T-helper 9 cell (primary cell): Measurements from ENCODE around the gene LGR6.

Experiments used
- DNase-seq: peaks from one replicate; pipeline ENCODE4 v3.0.0-alpha.2; 2020

LGR6 gene

DNA sequence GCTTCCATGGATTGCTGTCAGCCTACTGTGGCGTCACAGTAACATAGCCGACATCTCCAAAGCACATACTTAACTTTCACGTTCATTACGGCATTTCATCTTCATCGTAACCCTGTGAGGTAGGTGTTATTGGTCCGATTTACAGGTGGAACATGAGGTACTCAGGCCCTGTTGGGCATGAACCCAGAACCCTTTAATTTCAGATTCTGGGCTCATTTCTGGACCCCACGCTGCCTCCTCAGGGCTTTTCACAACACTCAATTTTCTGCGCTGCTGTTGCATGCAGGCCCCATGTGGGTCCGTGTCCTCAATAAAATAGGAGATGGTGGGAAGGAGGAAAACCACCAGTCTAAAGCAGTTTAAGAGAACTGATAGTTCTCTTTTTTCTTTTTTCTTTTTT is 108.6 kb downstream of the LGR6 start:
- DNase-seq = no peak

DNA sequence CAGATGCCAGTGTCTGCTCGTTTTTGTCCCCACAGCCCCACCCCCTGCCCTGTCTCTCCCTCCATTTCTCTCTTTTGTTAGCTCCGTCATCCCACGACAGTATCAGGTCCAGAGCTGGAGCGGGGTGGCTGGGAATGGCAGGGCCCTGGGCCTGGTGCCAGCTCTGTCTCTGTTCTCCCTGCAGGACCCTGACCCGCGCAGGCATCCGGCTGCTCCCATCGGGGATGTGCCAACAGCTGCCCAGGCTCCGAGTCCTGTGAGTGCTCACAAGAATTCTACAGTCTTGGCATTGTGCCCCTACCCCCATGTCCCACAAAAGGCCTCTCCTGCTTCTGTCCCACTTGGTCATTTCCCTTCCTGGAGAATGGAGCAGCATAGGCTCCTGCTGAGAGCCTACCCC is 110.8 kb downstream of the LGR6 start:
- DNase-seq = no peak

- DNase-seq = no peak
Measured at GRCh38 chr1:202305168-202305567, 111.6 kb downstream of the LGR6 start.

- no peak for DNase-seq
Measured at GRCh38 chr1:202306535-202307345, 113.1 kb downstream of the LGR6 start.

DNA sequence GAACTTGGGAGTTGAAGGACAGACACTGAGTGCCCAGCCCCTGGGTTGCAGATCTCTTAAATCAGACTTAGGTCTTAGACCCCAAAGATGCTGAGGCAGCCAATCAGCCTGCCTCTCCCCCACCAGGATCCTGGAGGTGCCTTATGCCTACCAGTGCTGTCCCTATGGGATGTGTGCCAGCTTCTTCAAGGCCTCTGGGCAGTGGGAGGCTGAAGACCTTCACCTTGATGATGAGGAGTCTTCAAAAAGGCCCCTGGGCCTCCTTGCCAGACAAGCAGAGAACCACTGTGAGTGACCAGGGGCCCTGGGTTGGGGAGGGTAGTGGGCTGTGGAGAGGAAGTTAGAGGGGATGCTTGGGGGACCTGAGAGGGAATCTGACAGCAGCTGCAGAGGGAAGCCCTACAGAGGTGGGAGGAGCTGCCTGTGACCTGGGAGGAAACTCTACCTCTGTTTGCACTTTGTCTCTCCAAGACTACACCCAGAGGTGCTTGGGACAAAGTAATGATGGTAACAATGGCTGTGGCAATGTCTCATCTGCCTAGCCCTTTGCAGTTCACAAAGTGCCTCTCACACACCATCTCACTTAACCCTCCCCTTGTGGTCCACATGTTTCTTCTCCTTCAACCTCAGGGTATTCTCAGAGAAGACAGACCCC is 116.6 kb downstream of the LGR6 start:
- DNase-seq = no peak

- no peak for DNase-seq
Measured at GRCh38 chr1:202310746-202311145, 117.1 kb downstream of the LGR6 start.

DNA sequence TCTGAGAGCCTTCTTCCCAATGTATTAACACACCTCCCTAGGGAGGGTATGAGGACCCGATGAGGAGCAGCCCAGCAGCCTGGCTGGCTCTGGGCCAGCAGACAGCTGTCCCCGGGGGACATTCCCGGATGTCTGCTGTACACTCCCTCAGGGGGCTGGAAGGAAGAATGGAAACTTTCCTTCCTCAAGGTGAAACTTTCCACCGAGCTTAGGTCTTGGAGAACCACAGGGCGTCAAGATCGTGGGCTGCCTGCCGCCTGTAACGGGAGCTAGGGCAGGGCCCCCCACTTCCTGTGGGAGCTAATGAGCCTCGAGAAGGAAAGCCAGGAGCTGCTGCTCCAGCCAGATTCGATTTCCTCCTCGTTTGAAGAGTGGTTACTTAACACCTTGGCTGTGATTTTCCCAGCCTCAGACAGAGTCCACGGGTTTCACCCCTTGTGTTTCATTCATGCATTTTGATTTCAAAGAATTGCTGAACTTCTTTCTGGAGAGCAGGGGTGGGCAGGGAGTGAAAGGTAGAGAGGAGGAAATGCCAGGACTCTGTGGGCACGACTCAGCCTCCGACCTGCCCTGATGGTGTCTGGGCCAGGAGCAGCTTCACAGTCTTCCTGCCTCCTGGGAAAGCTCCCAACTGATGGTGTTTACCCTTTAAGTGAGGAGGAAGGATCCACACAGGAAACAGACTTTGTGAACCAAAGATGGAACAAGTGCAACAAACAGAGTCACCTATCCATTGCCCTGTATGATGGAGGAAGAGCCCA is 118.5 kb downstream of the LGR6 start:
- DNase-seq = no peak

DNA sequence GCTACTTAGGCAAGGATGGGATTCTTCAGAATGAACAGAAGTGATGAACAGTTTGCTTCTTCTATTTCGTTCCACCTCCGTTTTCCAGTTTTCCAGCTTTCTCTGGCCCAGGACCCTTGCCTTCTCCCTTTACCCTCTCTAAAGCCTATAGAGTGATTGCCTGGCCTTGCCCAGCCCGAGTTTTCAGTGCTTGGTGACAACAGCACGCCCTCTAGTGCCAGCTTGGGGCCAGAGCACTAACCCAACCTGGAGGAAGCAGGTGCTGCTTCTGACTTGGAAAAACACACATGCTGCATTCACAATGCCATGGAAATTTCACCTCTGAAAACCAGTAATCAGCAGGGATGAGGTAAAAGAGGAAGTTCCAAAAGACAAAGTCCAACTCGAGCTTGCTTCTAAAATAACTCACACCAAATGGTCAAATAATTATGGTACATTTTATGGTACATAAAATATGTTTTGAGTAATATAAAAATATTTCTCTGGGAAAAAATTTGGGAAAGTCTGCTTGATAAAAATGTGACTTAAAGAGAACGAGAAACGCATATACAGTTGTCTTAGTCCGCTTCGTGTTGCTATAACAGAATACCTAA is 122.1 kb downstream of the LGR6 start:
- DNase-seq = peak; percentile 66

GRCh38 chr1:202316186-202316585 is 122.6 kb downstream of the LGR6 start:
- DNase-seq = no peak

DNA sequence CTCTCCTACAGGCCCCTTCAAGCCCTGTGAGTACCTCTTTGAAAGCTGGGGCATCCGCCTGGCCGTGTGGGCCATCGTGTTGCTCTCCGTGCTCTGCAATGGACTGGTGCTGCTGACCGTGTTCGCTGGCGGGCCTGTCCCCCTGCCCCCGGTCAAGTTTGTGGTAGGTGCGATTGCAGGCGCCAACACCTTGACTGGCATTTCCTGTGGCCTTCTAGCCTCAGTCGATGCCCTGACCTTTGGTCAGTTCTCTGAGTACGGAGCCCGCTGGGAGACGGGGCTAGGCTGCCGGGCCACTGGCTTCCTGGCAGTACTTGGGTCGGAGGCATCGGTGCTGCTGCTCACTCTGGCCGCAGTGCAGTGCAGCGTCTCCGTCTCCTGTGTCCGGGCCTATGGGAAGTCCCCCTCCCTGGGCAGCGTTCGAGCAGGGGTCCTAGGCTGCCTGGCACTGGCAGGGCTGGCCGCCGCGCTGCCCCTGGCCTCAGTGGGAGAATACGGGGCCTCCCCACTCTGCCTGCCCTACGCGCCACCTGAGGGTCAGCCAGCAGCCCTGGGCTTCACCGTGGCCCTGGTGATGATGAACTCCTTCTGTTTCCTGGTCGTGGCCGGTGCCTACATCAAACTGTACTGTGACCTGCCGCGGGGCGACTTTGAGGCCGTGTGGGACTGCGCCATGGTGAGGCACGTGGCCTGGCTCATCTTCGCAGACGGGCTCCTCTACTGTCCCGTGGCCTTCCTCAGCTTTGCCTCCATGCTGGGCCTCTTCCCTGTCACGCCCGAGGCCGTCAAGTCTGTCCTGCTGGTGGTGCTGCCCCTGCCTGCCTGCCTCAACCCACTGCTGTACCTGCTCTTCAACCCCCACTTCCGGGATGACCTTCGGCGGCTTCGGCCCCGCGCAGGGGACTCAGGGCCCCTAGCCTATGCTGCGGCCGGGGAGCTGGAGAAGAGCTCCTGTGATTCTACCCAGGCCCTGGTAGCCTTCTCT is 124.6 kb downstream of the LGR6 start:
- no peak for DNase-seq

DNA sequence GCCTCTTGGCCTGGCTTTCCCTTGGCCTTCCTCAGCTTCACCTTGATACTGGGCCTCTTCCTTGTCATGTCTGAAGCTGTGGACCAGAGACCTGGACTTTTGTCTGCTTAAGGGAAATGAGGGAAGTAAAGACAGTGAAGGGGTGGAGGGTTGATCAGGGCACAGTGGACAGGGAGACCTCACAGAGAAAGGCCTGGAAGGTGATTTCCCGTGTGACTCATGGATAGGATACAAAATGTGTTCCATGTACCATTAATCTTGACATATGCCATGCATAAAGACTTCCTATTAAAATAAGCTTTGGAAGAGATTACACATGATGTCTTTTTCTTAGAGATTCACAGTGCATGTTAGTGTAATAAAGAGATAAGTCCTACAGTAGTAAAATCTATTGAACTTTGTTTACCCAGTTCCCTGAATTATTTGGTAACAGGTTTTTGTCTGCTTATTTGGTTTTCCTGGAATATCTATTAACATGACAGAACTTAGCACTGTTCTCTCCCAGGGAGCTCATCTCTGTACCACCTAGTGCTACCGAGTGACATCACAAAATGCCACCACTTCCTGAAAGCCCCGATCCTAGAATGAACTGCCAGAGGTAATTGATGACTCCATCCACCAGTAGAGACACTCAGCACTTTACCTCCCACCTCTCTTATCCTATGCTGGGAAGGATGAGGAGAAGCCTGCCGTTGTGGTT is 125.9 kb downstream of the LGR6 start:
- no peak for DNase-seq

DNA sequence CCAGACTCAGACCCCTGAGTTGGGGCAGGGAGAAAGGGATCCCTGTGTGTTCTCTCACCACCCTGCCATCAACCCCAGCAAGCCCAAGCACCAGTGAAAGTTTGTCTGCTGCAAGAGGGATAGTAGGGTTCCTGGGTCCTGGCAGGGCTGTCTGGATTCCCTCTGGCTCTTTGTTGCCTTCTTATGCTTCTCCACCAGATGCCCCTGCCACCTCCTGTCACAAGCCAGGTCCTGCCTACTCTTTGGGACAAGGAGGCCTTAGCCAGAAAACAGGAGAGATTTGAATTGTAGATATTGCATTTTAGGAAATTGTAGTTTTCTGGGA is 126.4 kb downstream of the LGR6 start:
- DNase-seq = no peak

DNA sequence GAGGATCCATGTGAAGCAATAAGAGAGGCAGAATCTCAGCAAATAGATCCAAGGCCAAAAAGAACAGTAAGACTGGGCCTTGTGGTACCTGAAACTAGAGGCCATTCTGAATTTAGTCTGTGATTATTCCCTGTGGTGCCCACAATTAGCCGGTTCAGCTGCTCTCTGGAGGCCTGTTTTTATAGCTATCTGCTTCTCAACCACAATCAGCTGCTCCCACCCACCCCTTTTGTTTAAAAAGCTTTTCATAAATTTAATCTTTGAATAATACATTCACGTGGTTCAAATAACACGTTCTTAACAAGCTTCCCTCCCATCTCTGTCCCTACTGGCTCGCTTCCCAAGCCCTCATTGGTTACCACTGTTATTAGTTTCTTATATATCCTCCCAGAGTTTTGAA is 130.1 kb downstream of the LGR6 start:
- no peak for DNase-seq

DNA sequence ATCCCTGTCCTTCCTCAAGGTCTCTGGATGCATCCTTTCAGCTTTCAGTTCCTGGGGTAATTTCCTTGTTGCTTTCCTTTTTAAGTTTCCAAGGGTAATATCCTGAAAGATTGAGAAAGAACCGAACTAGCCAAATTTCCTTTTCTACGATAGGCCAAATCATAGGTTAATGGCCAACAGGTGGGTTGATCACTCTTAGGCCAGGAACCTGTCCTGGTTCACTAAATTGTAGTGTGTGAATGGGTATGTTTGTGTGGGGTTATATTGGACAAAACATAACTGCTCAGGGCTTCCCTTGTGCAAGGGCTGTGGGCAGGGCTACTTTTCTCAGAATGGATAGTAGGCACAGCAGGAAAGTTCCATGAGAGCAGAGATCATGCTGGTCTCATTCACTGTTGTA is 131.0 kb downstream of the LGR6 start:
- DNase-seq = no peak

DNA sequence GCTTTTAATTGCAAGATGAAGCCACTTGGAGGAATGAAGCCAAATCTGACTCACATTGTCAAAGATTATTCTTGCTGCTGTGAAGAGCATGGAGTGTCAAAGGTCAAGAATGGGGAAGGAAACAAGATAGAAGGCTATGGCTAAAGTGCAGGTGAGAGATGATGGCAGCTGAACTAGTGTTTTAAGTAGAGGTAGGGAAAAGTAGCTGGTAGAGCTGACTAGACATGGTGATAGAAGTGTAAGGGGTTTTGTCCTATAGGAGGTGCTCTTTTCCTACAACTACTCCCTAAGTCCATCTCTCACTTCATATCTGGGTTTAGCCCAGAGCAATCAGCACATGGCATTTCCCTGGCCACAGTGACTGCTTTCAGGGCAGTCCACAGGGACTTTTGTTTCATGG is 136.3 kb downstream of the LGR6 start:
- DNase-seq = no peak

DNA sequence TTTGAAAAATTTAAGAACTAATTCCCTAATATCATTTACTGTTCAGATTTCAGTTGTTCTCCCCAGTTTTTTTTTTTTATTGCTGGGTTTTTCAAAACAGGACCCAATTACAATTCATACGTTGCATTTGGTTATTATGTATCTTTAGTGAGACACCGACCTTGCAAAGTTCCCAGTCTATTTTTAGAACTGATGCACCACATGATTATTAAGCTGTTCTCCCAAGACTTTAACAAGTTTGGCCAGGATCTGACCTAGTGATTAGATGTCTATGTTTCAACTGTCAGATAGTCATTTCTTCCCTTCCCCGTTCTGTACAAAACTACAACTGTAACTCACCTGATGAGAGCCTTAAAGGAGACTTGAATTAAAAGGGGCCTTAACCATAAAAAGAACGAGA is 140.3 kb downstream of the LGR6 start:
- no peak for DNase-seq

- no peak for DNase-seq
Measured at GRCh38 chr1:202343652-202344349, 150.2 kb downstream of the LGR6 start.

DNA sequence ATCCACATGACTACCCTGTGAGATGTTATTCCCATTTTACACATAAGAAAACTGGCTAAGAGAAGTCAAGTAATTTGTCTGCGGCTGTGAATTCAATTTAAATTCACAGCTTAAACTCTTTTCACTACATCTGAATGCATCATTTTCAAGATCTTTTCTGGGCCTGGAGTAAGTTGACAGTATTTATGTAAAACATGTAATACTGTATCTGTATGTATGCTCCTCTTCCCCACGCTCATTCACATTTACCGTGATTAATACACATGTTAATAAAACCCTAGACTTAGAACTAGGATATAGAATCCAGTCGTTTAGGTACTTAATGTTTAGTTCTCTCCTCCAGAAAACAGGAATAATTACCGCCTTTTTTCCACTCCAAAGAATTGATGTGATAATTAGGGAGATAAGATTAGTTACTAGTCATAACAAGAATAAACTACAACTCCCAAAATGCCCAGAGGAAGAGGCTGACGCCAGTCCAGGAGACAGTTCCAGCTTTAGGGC is 154.5 kb downstream of the LGR6 start:
- no peak for DNase-seq

- peak; percentile 91 for DNase-seq
Measured at GRCh38 chr1:202348509-202349205, 155.1 kb downstream of the LGR6 start, which contains the start of gene PPP1R12B. PPP1R12B (plus strand) TSS chr1:202348699; CDS start chr1:202348852, 153 bp downstream.
